CD14-positive monocyte (primary cell): ENCODE data around the gene ANGEL2. TPM values are rescaled to one million over a fixed set of nuclear protein-coding genes. Genes with fewer than 3 reads are reported as not detected.

Experiments
- DNase-seq, 3 donors: peaks; one replicate each; pipeline ENCODE4 v3.0.0-alpha.2; 2011 to 2022
- H2AFZ ChIP-seq: 2 replicates; pipeline ENCODE4 v1.6.0; 2012; ENCODE audit warnings: mild to moderate bottlenecking, low read depth, low read length, inconsistent platforms; ENCODE audit not compliant: insufficient read depth, poor library complexity, severe bottlenecking
- H3K27ac ChIP-seq, 2 donors: 1 replicate in 1 of 2; 2 replicates in 1 of 2; pipeline ENCODE4 v1.5.1; 2012 to 2013; ENCODE audit warnings: low read length in 2 of 2, control low read depth in 1 of 2, inconsistent platforms in 1 of 2, low read depth in 1 of 2, mild to moderate bottlenecking in 1 of 2
- H3K27me3 ChIP-seq, 2 donors: one replicate each; pipeline versions ENCODE4 v1.6.0 to v1.6.1; 2011 to 2013; ENCODE audit warnings: low read length in 2 of 2; ENCODE audit not compliant: control insufficient read depth in 2 of 2, insufficient read depth in 2 of 2
- H3K36me3 ChIP-seq, 2 donors: replicated peaks in 1 of 2; 1 replicate in 1 of 2; 2 replicates in 1 of 2; pipeline versions ENCODE4 v1.5.1 to v1.6.1; 2012 to 2013; ENCODE audit warnings: low read length in 2 of 2, control low read depth in 1 of 2, inconsistent platforms in 1 of 2, mild to moderate bottlenecking in 1 of 2; ENCODE audit not compliant: insufficient read depth in 2 of 2, control insufficient read depth in 1 of 2
- H3K4me1 ChIP-seq, 2 donors: 1 replicate in 1 of 2; 2 replicates in 1 of 2; pipeline versions ENCODE4 v1.5.1 to v1.6.1; 2012 to 2013; ENCODE audit warnings: low read length in 2 of 2, control low read depth in 1 of 2, inconsistent platforms in 1 of 2, mild to moderate bottlenecking in 1 of 2, moderate library complexity in 1 of 2; ENCODE audit not compliant: insufficient read depth in 2 of 2, control insufficient read depth in 1 of 2
- H3K4me2 ChIP-seq: replicated peaks from 2 replicates; pipeline ENCODE3; 2012; ENCODE audit warnings: low read length, moderate library complexity, mild to moderate bottlenecking; ENCODE audit not compliant: poor library complexity, severe bottlenecking; ENCODE audit errors: extremely low read depth
- H3K4me3 ChIP-seq, 3 experiments: fragments of 200-600 bp in 1 of 3; sonication (generic) in 1 of 3; replicated peaks in 1 of 3; 1 replicate in 2 of 3; 2 replicates in 1 of 3; pipeline ENCODE4 v1.5.1; 2011 to 2013; ENCODE audit warnings: low read length in 3 of 3, mild to moderate bottlenecking in 3 of 3, control low read depth in 2 of 3, low read depth in 2 of 3, inconsistent platforms in 1 of 3, moderate library complexity in 1 of 3
- H3K79me2 ChIP-seq: 2 replicates; pipeline ENCODE4 v1.6.0; 2012; ENCODE audit warnings: mild to moderate bottlenecking, control low read depth, inconsistent platforms, low read length, moderate library complexity; ENCODE audit not compliant: insufficient read depth
- H3K9ac ChIP-seq: 2 replicates; pipeline ENCODE4 v1.6.0; 2017; ENCODE audit warnings: low read length, mild to moderate bottlenecking; ENCODE audit not compliant: insufficient read depth, poor library complexity, severe bottlenecking
- H3K9me3 ChIP-seq, 2 donors: replicated peaks in 1 of 2; 1 replicate in 1 of 2; 2 replicates in 1 of 2; pipeline versions ENCODE4 v1.5.1 to v1.6.1; 2012 to 2013; ENCODE audit warnings: low read length in 2 of 2, control low read depth in 1 of 2; ENCODE audit not compliant: control insufficient read depth in 1 of 2, insufficient read depth in 1 of 2
- H4K20me1 ChIP-seq: 2 replicates; pipeline ENCODE4 v1.6.0; 2012; ENCODE audit warnings: mild to moderate bottlenecking, low read length, control low read depth, moderate library complexity; ENCODE audit not compliant: insufficient read depth
- H3K27ac Mint-ChIP-seq, 7 donors: one replicate each; pipeline ENCODE4 v1.8.0; 2020; ENCODE audit warnings: mild to moderate bottlenecking in 7 of 7, mixed read lengths in 7 of 7, moderate library complexity in 6 of 7, inconsistent platforms in 2 of 7
- H3K27me3 Mint-ChIP-seq, 3 donors: one replicate each; pipeline ENCODE4 v1.8.0; 2021 to 2022; ENCODE audit warnings: low read depth in 3 of 3, mild to moderate bottlenecking in 3 of 3, mixed read lengths in 3 of 3, moderate library complexity in 3 of 3, inconsistent platforms in 1 of 3
- H3K36me3 Mint-ChIP-seq, 2 donors: one replicate each; pipeline ENCODE4 v1.8.0; 2020; ENCODE audit warnings: mixed read lengths in 2 of 2, inconsistent platforms in 1 of 2, mild to moderate bottlenecking in 1 of 2
- H3K4me1 Mint-ChIP-seq: one replicate; pipeline ENCODE4 v1.8.0; 2020; ENCODE audit warnings: mild to moderate bottlenecking, mixed read lengths
- H3K4me3 Mint-ChIP-seq, 2 donors: one replicate each; pipeline ENCODE4 v1.8.0; 2020; ENCODE audit warnings: mild to moderate bottlenecking in 2 of 2, mixed read lengths in 2 of 2, moderate library complexity in 1 of 2
- H3K9me3 Mint-ChIP-seq, 7 donors: one replicate each; pipeline ENCODE4 v1.8.0; 2020 to 2022; ENCODE audit warnings: mixed read lengths in 7 of 7, mild to moderate bottlenecking in 6 of 7, moderate library complexity in 6 of 7, inconsistent platforms in 2 of 7
- CTCF ChIP-seq: fragments of 200-600 bp; IDR thresholded peaks from one replicate; pipeline ENCODE4 v1.8.0; 2022; ENCODE audit warnings: antibody characterized with exemption, mild to moderate bottlenecking
- WGBS: methylation state at CpG from one replicate; pipeline ENCODE4 v1.1.5; 2013; ENCODE audit warnings: missing lambda C conversion rate; ENCODE audit not compliant: insufficient coverage; 5-methylcytosine and 5-hydroxymethylcytosine counted together
- intact Hi-C, 2 donors: fragments of 100-400 bp; cut with micrococcal nuclease; formaldehyde crosslinking; loops; one replicate each; pipeline versions ENCODE4 v1.15.0 to v1.15.1; 2023
- polyA plus RNA-seq, 3 donors: library from polyadenylated mRNA; depleted of rRNA in 1 of 3; unstranded in 2 of 3; stranded (reverse) in 1 of 3; fragments of 300-500 nt in 2 of 3; fragments of >200 nt in 1 of 3; fragmentation: Illumina TruSeq in 2 of 3; gene quantifications; 1 replicate in 2 of 3; 2 replicates in 1 of 3; pipeline ENCODE4 v1.2.3, GENCODE V29; 2012 to 2021

ANGEL2 gene
- polyA plus RNA-seq, 3 donors, result 17.5 to 29.0 (median 18.3) TPM

DNA sequence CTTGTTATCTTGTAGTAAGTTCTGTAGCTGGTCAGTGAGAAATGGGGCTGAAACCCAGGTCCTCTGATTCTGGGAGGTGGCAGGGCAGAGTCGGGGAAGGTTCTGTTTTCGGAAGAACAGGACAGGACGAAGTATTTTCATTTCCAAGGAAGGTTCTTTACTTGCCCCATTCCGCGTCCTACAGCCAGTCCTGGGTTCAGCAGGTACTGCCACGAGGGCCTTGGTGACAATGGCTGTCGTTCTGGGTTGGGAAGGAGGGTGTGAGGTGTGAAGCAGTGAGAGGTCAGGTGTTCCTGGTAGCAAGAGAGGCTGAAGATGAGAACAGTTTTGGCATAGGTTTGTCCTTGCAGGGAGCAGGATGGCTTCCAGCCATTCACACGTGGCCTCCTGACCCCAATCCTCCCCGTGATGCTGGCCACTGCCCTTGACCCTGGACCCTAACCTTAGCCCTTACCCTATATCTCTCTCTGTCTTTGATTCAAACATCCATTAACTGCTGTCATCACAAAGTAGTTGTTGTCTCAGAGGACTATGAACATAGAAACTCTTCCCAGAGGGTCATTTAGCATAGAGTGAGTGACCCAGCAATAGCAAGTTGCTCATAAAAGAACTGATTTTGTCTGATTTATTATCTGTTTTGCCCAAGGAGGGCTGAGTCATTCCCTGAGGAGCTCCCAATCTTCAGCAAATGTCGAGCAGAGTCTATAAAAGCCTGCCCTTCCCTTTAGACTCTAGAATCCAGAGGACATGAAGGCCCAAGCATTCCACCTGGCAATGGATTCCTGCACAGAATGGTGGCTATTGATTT is 40.4 kb downstream of the ANGEL2 start:
- Histone ChIP-seq H3K9ac (no peak overlapping the region), H3K4me2 (no peak overlapping the region), H2AFZ (no peak overlapping the region), H4K20me1 (no peaks in the 10 kb centered on the region), H3K27me3 (no peaks in the 10 kb centered on the region), H3K36me3 (no peaks in the 10 kb centered on the region), H3K4me1 (no peaks in the 10 kb centered on the region), H3K9me3 (no peaks in the 10 kb centered on the region), H3K4me3 (no peak overlapping the region), H3K79me2 (no peaks in the 10 kb centered on the region), H3K27ac (no peak overlapping the region)
- Mint-ChIP-seq H3K27me3 (peaks cover under 1 to 8% (median 6%) of the 10 kb centered on the region in 3 donors), H3K36me3 (no peaks in the 10 kb centered on the region), H3K4me3 (no peak overlapping the region), H3K9me3 (peaks cover 0 to 1% (median 0%) of the 10 kb centered on the region in 7 donors), H3K4me1 (no peaks in the 10 kb centered on the region), H3K27ac (no peak overlapping the region)
- 95% methylated on average over 8 of the region's 10 CpGs for WGBS
- no peak for DNase-seq
- TF ChIP-seq CTCF, result no peak
- intact Hi-C loops, result no loop called here

DNA sequence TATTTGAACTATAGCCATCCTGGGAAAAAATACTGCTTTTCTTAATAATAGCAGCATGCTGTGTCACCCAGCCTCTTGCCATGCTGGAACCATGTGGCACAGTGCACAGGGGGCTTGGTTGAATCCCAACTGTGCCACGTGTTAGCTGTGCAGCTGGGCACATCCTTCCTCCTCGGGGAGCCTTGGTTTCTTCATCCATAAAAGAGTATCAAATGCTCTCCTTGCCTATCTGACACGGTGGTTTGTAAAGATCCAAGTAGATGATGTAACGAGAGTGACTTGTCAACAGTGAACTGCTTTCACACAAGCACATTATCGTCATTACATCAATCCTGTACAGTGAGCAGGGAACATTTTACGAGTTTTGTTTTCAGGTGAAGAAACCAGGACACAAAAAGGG is 41.0 kb downstream of the ANGEL2 start:
- Histone ChIP-seq H3K4me3 (no peak overlapping the region), H3K9ac (no peak overlapping the region), H3K36me3 (no peaks in the 10 kb centered on the region), H3K27ac (no peak overlapping the region), H3K9me3 (no peaks in the 10 kb centered on the region), H2AFZ (no peak overlapping the region), H3K79me2 (no peaks in the 10 kb centered on the region), H4K20me1 (no peaks in the 10 kb centered on the region), H3K4me1 (no peaks in the 10 kb centered on the region), H3K4me2 (no peak overlapping the region), H3K27me3 (no peaks in the 10 kb centered on the region)
- intact Hi-C loops, result no loop called here
- H3K9me3 Mint-ChIP-seq, result peaks cover 0 to 1% (median 0%) of the 10 kb centered on the region in 7 donors
- no peaks in the 10 kb centered on the region for H3K36me3 Mint-ChIP-seq
- no peak overlapping the region for H3K27ac Mint-ChIP-seq
- no peaks in the 10 kb centered on the region for H3K4me1 Mint-ChIP-seq
- H3K4me3 Mint-ChIP-seq, result no peak overlapping the region
- TF ChIP-seq CTCF, result no peak
- DNase-seq, result no peak
- 69% methylated on average over 2 of the region's 6 CpGs for WGBS
- peaks cover under 1 to 8% (median 6%) of the 10 kb centered on the region in 3 donors for H3K27me3 Mint-ChIP-seq
